ENCODE data around the gene CX3CR1.

The CX3CR1 gene

DNA sequence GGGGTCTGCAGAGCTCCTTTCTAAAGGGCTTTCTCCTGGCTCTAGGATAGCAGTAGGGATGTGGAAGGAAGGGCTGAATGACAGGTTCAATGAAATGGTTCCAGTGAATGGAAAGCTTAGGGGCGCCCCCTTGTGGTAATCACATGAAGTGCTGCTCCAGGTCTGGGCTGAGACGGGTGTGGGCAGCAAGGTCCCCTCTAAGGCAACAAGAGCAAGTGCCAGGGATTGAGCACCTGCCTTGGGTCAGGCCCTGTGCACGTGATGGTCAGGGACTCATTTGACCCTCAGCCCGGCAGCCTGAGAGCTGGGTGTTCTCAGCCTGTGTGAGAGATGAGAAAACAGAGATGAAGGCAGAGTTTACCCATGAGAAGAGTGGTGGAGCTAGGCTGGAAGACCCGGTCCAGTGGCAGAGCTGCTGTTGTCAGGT, 12.1 kb upstream of the CX3CR1 start:
- peak; percentile 90 for TF ChIP-seq CTCF (conservative IDR thresholded peaks at IDR 0.05; ENCODE audit: low read depth, low read length)
- no peak overlapping the region for H3K4me3 ChIP-seq (ENCODE audit: low read depth, low read length)
- DNase-seq (ENCODE audit: low read depth) = peak; percentile 65

DNA sequence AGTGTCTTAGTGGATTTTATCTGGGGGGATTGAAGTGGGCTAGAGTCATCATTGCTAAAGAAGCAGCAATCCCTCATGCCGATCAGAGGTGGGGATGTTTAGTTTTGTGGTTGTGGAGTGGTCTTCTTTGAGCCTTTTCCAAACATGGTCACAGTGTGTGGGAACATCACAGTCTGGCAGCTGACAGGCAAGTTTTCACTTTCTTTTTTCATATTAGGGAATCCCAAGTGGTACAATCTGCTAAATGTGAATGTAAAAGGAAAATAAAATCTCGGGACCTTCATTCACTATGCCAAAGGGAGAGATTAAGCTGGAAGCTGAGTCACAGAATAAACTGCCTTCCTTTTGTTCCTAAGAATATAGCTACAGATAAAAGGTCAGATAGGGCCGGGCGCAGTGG, 10.4 kb upstream of the CX3CR1 start:
- no peak for TF ChIP-seq CTCF (conservative IDR thresholded peaks at IDR 0.05; ENCODE audit: low read depth, low read length)
- no peak overlapping the region for H3K4me3 ChIP-seq (ENCODE audit: low read depth, low read length)
- DNase-seq (ENCODE audit: low read depth) = peak; percentile 23

DNA sequence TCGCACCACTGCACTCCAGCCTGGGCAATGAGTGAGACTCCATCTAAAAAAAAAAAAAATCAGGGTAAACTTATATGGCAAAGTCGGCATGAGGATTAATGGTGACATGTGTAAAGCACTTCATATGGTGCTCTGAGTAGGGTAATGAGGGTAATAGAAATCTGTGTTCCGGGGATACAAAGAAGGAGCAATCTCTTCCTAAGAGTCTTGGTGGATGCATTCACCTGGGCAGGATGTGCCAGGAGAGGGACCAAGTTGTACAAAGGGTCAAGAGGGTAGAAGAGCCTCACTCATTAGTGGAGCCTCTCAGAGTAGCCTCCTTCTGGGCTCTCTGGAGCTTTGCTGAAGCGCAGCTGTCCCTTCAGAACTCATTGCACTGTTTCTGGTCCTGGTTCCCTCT, 9.3 kb upstream of the CX3CR1 start:
- TF ChIP-seq CTCF (conservative IDR thresholded peaks at IDR 0.05; ENCODE audit: low read depth, low read length) = no peak
- no peak for DNase-seq (ENCODE audit: low read depth)
- no peak overlapping the region for H3K4me3 ChIP-seq (ENCODE audit: low read depth, low read length)

DNA sequence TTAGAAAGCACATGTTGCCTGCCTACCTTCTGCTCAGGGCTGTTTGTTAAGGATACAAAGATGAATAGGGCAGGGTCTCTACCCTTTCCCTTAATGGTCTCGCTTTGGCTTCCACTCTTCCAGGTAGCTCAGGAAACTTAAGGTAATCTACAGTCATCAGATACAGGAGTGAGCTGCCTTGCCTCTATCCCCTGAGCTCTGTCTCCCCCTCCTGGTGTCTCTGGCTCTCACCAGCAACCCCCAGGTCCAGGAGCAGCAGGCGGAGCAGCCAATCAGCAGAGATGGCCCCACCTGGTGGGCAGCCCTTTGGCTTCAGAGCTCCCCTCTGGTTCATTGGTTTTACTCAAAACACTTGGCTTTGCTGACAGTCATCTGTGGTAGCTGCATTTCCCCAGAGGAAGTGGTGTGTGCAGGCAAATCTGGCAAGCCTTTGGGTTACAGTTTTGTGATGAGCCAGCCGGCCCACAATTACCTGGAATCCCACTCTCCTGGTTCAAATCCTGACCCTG, 8.5 kb upstream of the CX3CR1 start:
- peak; percentile 99 for TF ChIP-seq CTCF (conservative IDR thresholded peaks at IDR 0.05; ENCODE audit: low read depth, low read length)
- no peak overlapping the region for H3K4me3 ChIP-seq (ENCODE audit: low read depth, low read length)
- DNase-seq (ENCODE audit: low read depth) = peak; percentile 86

DNA sequence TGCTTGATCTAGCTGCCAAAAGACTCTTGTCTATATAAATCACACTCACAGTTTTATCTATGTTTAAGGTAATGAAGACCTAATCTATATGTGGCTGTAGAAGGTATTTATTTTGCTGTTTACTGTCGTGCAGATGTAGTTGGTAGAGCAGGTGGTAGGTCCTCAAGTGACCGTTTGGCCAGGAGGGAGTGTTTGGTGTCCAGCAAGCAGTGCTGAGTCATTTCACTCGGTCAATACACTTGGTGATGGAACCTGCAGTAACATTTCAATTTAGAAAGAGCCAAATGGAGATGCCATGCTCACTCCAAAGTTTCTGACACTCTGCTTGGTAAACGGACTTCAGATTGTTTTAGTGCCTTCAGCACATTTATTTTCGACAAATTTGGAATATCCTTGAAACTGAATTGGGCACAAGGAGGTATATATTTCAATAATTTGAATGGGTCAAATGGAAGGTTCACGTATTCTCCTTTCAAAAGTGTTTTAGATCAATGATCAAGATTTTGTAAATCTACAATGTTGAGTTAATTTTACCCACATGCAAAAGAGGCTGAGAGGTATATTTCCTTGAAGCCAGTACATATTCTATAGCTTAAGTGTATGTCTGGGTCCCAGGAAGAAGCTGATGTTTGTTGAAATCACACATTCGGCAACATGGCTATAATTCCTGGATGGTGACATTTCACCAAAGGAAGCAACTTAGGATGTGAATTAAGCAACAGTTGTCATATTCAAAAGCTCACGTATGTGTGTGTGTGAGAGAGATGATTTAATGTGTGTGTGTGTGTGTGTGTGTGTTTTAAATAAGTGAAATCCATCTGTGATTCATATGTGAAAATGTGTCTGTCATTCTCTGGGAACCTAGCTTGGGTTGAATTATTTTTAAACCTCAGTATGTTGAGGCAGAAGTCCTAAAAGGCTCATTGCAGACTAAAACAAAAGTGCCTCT, 7.7 kb upstream of the CX3CR1 start:
- no peak for DNase-seq (ENCODE audit: low read depth)
- H3K4me3 ChIP-seq (ENCODE audit: low read depth, low read length) = no peak overlapping the region
- TF ChIP-seq CTCF (conservative IDR thresholded peaks at IDR 0.05; ENCODE audit: low read depth, low read length) = no peak

DNA sequence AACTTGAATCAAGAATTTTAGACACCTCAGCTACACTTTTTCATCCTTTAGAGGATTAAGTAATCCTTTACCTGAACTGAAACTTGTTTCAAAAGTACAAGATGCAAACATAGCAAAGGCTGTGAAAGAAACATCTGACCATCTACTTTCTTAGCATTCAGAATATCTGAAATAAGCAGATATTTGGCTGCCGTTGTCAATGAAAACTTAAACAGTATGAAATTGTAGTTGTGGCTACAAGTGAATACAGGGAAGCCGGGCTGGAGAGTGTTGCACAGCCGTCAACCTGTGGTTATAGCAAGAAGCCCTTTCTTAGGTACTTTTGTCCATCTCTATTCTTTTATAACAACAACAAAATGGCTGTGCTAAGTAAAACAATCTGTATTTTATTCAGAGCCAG, 6.9 kb upstream of the CX3CR1 start:
- no peak overlapping the region for H3K4me3 ChIP-seq (ENCODE audit: low read depth, low read length)
- no peak for TF ChIP-seq CTCF (conservative IDR thresholded peaks at IDR 0.05; ENCODE audit: low read depth, low read length)
- no peak for DNase-seq (ENCODE audit: low read depth)
